Adrenal gland (tissue), 5 donors: Measurements from ENCODE around the gene LEAP2.

Experiments
- CTCF ChIP-seq, 6 experiments: fragments of 450-650 bp in 4 of 6; fragments of 200-600 bp in 2 of 6; sonication (generic) in 1 of 6; IDR thresholded peaks; 1 replicate in 5 of 6; 2 replicates in 1 of 6; pipeline versions ENCODE4 v1.5.1 to v1.8.0; 2016 to 2021; ENCODE audit warnings: antibody characterized with exemption in 6 of 6, mild to moderate bottlenecking in 2 of 6, moderate library complexity in 1 of 6
- POLR2A ChIP-seq, 2 donors: fragments of 450-650 bp; IDR thresholded peaks; one replicate each; pipeline ENCODE4 v1.6.1; 2017; ENCODE audit warnings: antibody characterized with exemption in 2 of 2, mild to moderate bottlenecking in 2 of 2, moderate library complexity in 1 of 2
- donor health status: DM: no; HTN: no; CAD: no.

DNA sequence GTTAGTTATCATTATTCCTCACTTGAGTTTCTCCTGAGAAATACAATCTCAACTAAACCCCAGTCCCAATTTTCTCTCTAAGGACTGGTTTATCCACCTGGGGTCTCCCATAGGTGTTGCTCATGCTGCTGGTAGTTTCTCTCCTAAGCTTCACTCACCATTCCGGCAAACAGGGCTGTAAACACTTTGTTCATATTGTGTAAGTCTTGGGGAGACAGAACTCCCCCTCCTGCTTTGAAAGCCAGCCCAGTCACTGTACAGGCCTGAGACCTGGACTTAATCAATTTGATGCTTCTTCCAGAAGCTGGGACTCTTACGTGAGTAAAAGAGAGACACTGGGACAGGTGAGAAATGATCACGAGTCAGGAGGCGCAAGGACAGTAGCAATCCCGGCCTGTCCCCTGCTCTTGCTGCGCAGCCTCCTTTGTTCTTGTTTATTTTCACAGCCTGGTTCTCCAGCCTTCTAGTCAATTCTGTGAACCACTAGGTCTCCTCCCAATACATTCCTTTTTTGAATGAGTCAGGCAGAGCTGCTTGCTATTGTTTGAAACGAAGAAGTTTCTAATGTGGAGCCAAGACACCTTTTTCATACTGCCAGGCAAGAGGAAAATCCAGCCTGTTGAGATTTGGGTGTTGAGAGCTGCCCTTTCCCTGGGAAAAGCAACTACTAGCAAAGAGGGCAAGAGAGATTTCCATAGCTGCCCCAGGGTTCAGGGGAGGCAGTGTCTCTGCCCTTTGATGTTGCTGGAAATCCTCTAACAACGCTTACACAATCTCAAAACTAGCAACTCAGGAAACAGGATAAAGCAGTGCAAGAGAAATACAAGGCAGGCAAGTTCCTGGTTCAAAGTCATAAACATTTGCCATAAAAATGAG, 33.8 kb upstream of the LEAP2 start:
- TF ChIP-seq CTCF (IDR thresholded peaks at IDR 0.05) (no peak), POLR2A (IDR thresholded peaks at IDR 0.05) (no peak)
